BLaER1 treated with 17β-estradiol and CSF1 and Interleukin-3, amounts not matched to agents 10 nM and 100 nM (cell line): Measurements from ENCODE around the gene PRR23C.

Experiments
- H3K27ac ChIP-seq, 11 experiments: shearing (Covaris generic); formaldehyde crosslinking; 2 replicates each; pipeline ENCODE4 v1.8.1; 2022
- H3K27me3 ChIP-seq, 11 experiments: shearing (Covaris generic); formaldehyde crosslinking; 2 replicates each; pipeline ENCODE4 v1.8.1; 2022
- H3K36me3 ChIP-seq, 11 experiments: shearing (Covaris generic); formaldehyde crosslinking; 2 replicates each; pipeline ENCODE4 v1.8.1; 2022
- H3K4me1 ChIP-seq, 10 experiments: shearing (Covaris generic); formaldehyde crosslinking; 2 replicates each; pipeline ENCODE4 v1.8.1; 2022
- H3K4me2 ChIP-seq, 11 experiments: shearing (Covaris generic); formaldehyde crosslinking; 2 replicates each; pipeline ENCODE4 v1.8.1; 2022
- H3K4me3 ChIP-seq, 10 experiments: shearing (Covaris generic); formaldehyde crosslinking; 2 replicates each; pipeline ENCODE4 v1.8.1; 2022
- H3K9ac ChIP-seq, 11 experiments: shearing (Covaris generic); formaldehyde crosslinking; 2 replicates each; pipeline ENCODE4 v1.8.1; 2022
- H3K9me3 ChIP-seq, 11 experiments: shearing (Covaris generic); formaldehyde crosslinking; replicated peaks in 1 of 11; 2 replicates each; pipeline ENCODE4 v1.8.1; 2022
- H4K20me1 ChIP-seq, 11 experiments: shearing (Covaris generic); formaldehyde crosslinking; 2 replicates each; pipeline ENCODE4 v1.8.1; 2022
- Cebpa-rat ChIP-seq, 11 experiments: shearing (Covaris generic); IDR thresholded peaks; 2 replicates each; pipeline ENCODE4 v1.8.1; 2022

The PRR23C gene

DNA sequence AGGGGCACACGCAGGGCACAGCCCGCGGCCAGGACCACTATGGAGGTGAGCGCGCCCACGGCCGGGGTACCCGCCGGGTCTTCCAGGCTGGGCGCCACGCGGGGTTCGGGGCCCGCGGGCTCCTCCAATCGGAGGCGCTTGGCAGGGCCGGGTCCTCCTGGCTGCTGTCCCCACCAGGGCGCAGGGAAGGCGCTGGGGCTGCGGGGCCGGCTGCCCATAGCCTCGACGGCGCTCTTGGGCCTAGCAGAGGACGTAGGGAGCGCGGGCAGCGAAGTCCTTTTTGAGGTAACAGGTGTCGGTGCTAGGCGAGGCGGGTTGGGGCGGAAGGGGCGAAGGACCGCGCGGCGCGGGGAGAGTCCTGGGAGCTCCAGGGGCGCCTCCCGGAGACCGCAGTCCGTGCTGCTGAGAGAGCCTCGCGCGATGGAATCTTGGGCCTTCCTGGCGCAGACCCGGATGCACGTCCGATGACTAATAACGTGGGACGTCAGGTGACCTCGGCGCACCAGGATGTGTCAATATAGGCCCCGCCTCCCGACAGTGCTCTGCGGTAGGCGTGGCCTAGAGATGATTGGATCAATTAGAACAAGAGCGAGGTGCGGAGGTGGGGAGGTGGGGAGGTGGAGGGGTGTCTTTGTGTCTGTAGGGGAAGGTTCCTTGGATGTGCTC lies 38.5 kb downstream of the PRR23C start, which contains the start of gene PRR23A:
Gene PRR23A, minus strand, starts transcription at position 218 of the 666 bp plus-strand sequence. Its CDS starts 0 bp downstream, at position 218.
- H3K9ac ChIP-seq = no peak within 1 kb of the TSS
- H3K9me3 ChIP-seq = peaks cover 24 to 52% (median 41%) of the 10 kb centered on the region in 11 experiments
- H3K36me3 ChIP-seq = no peaks in the 10 kb centered on the region
- no peak within 1 kb of the TSS for H3K27ac ChIP-seq
- no peaks in the 10 kb centered on the region for H4K20me1 ChIP-seq
- no peak for TF ChIP-seq Cebpa-rat (IDR thresholded peaks at IDR 0.05)
- no peak within 1 kb of the TSS for H3K4me3 ChIP-seq
- no peaks in the 10 kb centered on the region for H3K4me1 ChIP-seq
- no peaks in the 10 kb centered on the region for H3K27me3 ChIP-seq
- H3K4me2 ChIP-seq = no peak within 1 kb of the TSS

DNA sequence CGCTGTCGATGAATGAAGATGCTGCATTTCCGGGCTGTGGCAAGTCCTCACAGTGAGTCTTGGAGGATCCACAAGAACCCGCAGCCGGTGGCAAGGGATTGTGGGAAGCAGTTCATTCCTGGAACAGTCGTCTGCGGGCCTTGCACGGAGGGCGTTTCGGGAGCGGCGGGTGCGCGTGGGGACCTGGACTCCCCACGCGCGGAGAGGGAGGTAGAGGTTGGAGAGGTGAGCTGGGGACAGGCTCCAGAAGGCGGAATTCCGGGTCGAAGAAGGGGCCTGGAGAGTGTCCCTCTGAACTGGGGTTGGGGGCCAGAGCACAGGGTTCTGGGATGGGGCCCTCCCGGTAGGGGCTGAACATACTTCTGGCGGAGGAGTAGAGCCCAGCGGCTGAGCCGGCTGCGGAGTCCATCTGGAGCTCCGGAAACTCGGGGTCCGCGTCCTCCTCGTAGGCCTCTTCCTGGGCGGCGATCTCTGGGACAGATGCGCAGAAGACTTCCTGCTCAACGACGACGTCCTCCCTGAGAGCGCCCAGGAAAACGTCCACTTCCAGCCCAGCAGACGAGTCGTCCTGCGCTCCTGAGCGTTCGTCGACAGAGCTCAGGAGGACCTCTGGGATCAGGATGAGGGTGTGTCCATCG lies 39.2 kb downstream of the PRR23C start:
- Histone ChIP-seq H3K27ac (no peak overlapping the region), H3K4me1 (no peaks in the 10 kb centered on the region), H3K36me3 (no peaks in the 10 kb centered on the region), H3K4me3 (no peak overlapping the region), H4K20me1 (no peaks in the 10 kb centered on the region), H3K9ac (no peak overlapping the region), H3K9me3 (peaks cover 27 to 54% (median 37%) of the 10 kb centered on the region in 11 experiments), H3K4me2 (no peak overlapping the region), H3K27me3 (no peaks in the 10 kb centered on the region)
- no peak for TF ChIP-seq Cebpa-rat (IDR thresholded peaks at IDR 0.05)

DNA sequence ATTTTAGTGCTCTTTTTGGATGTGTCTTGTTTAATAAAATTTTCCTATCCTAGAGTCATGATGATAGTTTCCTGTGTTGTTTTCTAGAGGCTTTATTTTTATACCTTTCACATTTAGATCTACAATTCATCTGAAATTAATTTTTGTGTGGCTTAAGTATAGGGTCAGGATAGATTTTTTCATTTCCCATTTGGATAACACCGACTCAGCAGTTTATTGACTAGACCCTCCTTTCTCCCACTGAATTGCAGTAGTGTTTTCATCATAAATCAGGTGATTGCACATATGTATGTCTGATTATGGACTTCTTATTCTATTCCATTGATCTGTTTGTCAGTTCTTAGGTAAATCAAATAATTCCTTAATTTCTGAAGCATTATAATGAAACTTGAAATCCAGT lies 49.0 kb downstream of the PRR23C start:
- no peak overlapping the region for H3K4me3 ChIP-seq
- no peaks in the 10 kb centered on the region for H3K27me3 ChIP-seq
- no peaks in the 10 kb centered on the region for H3K36me3 ChIP-seq
- TF ChIP-seq Cebpa-rat (IDR thresholded peaks at IDR 0.05) = no peak
- H3K9ac ChIP-seq = no peak overlapping the region
- no peaks in the 10 kb centered on the region for H3K4me1 ChIP-seq
- no peak overlapping the region for H3K4me2 ChIP-seq
- peaks cover 0 to 4% (median 1%) of the 10 kb centered on the region in 11 experiments; a peak in 3 of 22 replicates for H3K9me3 ChIP-seq
- H3K27ac ChIP-seq = no peak overlapping the region
- H4K20me1 ChIP-seq = no peaks in the 10 kb centered on the region
